Uterus (tissue), 4 donors: Measurements from ENCODE around the gene ZMIZ2. TPM values are rescaled to one million over a fixed set of nuclear protein-coding genes. Genes with fewer than 3 reads are reported as not detected.

ENCODE experiments used
- DNase-seq, 2 donors: peaks; one replicate each; pipeline ENCODE4 v3.0.0-alpha.2; 2019 to 2020
- H3K27ac ChIP-seq, 2 donors: fragments of 200-600 bp; sonication (generic); 1 replicate in 1 of 2; 2 replicates in 1 of 2; pipeline ENCODE4 v1.5.1; 2016 to 2018
- H3K27me3 ChIP-seq, 2 donors: fragments of 200-600 bp; sonication (generic); one replicate each; pipeline ENCODE4 v1.5.1; 2018 to 2019; ENCODE audit warnings: control low read depth in 1 of 2
- H3K36me3 ChIP-seq, 2 donors: fragments of 200-600 bp; sonication (generic); one replicate each; pipeline ENCODE4 v1.5.1; 2019; ENCODE audit warnings: control low read depth in 1 of 2
- H3K4me1 ChIP-seq, 2 donors: fragments of 200-600 bp; sonication (generic); one replicate each; pipeline ENCODE4 v1.5.1; 2018 to 2019; ENCODE audit warnings: control low read depth in 1 of 2
- H3K4me3 ChIP-seq, 2 donors: fragments of 200-600 bp; sonication (generic); 1 replicate in 1 of 2; 2 replicates in 1 of 2; pipeline ENCODE4 v1.5.1; 2018 to 2019; ENCODE audit warnings: mild to moderate bottlenecking in 1 of 2
- H3K9me3 ChIP-seq, 2 donors: fragments of 200-600 bp; sonication (generic); one replicate each; pipeline ENCODE4 v1.5.1; 2019; ENCODE audit warnings: control low read depth in 1 of 2
- CTCF ChIP-seq, 4 experiments: fragments of 200-600 bp in 2 of 4; fragments of 450-650 bp in 2 of 4; sonication (generic) in 2 of 4; IDR thresholded peaks; one replicate each; pipeline ENCODE4 v1.5.1; 2016 to 2019; ENCODE audit warnings: antibody characterized with exemption in 4 of 4, mild to moderate bottlenecking in 2 of 4, moderate library complexity in 1 of 4
- POLR2A ChIP-seq, 2 donors: fragments of 450-650 bp; IDR thresholded peaks; one replicate each; pipeline ENCODE4 v1.6.1; 2016; ENCODE audit warnings: antibody characterized with exemption in 2 of 2, mild to moderate bottlenecking in 1 of 2, moderate library complexity in 1 of 2
- intact Hi-C: fragments of 100-400 bp; cut with DNase I; formaldehyde crosslinking; loops from one replicate; pipeline ENCODE4 v1.15.1; 2023; ENCODE audit warnings: low total_unique reads
- total RNA-seq, 4 donors: library from RNA; depleted of rRNA in 3 of 4; stranded (reverse); fragments of >200 nt in 3 of 4; gene quantifications; one replicate each; pipeline versions ENCODE4 v1.1.0 to v1.2.4, GENCODE V29; 2014 to 2023
- donor health status: DM: yes; HTN: yes; CAD: no.

The ZMIZ2 gene
- total RNA-seq, 4 donors from 2014 or later = 2.8 to 97.0 (median 12.2) TPM

DNA sequence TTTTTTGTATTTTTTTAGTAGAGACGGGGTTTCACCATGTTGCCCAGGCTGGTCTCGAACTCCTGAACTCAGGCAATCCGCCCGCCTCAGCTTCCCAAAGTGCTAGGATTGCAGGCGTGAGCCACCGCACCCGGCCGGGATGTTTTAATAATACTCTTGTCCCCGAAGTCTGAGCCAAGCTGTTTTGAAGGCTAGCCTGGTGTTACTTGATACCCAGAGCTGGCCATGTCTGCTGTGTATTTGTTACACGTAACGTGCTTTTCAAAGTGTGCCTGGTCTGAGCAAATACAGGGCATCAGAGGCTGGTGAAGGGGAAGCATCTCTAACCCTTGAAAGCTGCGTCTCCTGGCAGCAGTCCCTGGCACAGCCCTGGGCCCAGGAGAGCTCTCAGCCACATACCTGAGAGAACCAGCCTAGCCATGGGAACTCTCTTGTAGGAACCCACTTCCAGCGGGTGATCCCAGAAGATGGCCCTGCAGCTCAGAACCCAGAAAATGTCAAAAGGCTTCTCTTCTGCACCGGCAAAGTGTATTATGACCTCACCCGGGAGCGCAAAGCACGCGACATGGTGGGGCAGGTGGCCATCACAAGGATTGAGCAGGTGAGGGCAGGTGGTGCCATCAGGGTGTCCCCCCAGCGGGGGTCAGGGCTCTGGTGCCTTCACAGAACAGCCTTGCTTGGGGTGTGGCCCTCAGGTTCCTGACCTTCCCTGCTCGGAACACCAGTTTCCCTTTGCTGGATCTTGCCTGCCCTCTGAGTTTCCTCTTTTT lies 41.7 kb upstream of the ZMIZ2 start:
- no peak for DNase-seq
- Histone ChIP-seq H3K36me3 (no peaks in the 10 kb centered on the region), H3K9me3 (no peaks in the 10 kb centered on the region), H3K4me3 (no peak overlapping the region), H3K4me1 (no peaks in the 10 kb centered on the region), H3K27me3 (no peaks in the 10 kb centered on the region), H3K27ac (no peak overlapping the region)
- intact Hi-C loops = no loop called here
- TF ChIP-seq CTCF (IDR thresholded peaks at IDR 0.05) (no peak), POLR2A (IDR thresholded peaks at IDR 0.05) (no peak)

DNA sequence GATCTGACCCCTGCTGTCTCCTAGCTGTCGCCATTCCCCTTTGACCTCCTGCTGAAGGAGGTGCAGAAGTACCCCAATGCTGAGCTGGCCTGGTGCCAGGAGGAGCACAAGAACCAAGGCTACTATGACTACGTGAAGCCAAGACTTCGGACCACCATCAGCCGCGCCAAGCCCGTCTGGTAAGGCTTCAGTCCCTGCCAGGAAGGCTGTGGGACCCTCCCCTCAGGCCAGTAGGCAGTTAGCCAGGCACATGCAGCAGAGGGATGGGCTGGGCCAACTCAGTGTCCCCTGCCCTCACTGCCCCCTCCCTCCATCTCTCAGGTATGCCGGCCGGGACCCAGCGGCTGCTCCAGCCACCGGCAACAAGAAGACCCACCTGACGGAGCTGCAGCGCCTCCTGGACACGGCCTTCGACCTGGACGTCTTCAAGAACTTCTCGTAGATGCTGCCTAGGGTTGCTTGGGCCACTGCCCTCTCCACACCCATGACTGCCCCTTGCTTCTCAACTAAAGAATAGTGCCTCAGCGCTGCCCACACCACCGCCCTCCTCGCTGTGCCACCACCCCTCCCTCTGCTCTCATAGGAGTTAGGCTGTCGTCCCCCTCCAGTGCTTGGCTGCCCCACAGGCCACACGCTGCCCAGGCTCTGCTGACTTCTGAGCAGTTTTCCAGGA lies 41.0 kb upstream of the ZMIZ2 start:
- no peaks in the 10 kb centered on the region for H3K27me3 ChIP-seq
- TF ChIP-seq POLR2A (IDR thresholded peaks at IDR 0.05) = no peak
- no peak for TF ChIP-seq CTCF (IDR thresholded peaks at IDR 0.05)
- no peak overlapping the region for H3K4me3 ChIP-seq
- no peak overlapping the region for H3K27ac ChIP-seq
- H3K4me1 ChIP-seq = no peaks in the 10 kb centered on the region
- no peaks in the 10 kb centered on the region for H3K36me3 ChIP-seq
- intact Hi-C loops = no loop called here
- no peaks in the 10 kb centered on the region for H3K9me3 ChIP-seq
- DNase-seq = no peak

- Histone ChIP-seq H3K4me3 (no peak overlapping the region), H3K36me3 (no peaks in the 10 kb centered on the region), H3K9me3 (no peaks in the 10 kb centered on the region), H3K27me3 (no peaks in the 10 kb centered on the region), H3K4me1 (no peaks in the 10 kb centered on the region), H3K27ac (no peak overlapping the region)
- TF ChIP-seq POLR2A (IDR thresholded peaks at IDR 0.05) (no peak), CTCF (IDR thresholded peaks at IDR 0.05) (no peak)
- intact Hi-C loops = no loop called here
- no peak for DNase-seq
Measured at GRCh38 chr7:44709011-44709915, 39.4 kb upstream of the ZMIZ2 start.

- intact Hi-C loops = no loop called here
- Histone ChIP-seq H3K4me3 (no peak overlapping the region), H3K27me3 (no peaks in the 10 kb centered on the region), H3K9me3 (no peaks in the 10 kb centered on the region), H3K27ac (no peak overlapping the region), H3K36me3 (no peaks in the 10 kb centered on the region), H3K4me1 (no peaks in the 10 kb centered on the region)
- no peak for DNase-seq
- TF ChIP-seq POLR2A (IDR thresholded peaks at IDR 0.05) (no peak), CTCF (IDR thresholded peaks at IDR 0.05) (no peak)
Measured at GRCh38 chr7:44709945-44710596, 38.6 kb upstream of the ZMIZ2 start.
